HG03108 (cell line): ENCODE results near the gene NLRC5.
A peak's percentile ranks its signal among the peaks of the same experiment; 100 is the strongest.

Experiments used
- ATAC-seq: cut with Tn5 transposase; IDR thresholded peaks from one replicate; pipeline ENCODE4 v1.9.1; 2021; ENCODE audit warnings: moderate library complexity; ENCODE audit not compliant: unreplicated experiment

Gene NLRC5

GRCh38 chr16:57115514-57116182, 126.3 kb downstream of the NLRC5 start:
- ATAC-seq = no peak

GRCh38 chr16:57118461-57119084, 129.2 kb downstream of the NLRC5 start:
- no peak for ATAC-seq

GRCh38 chr16:57123216-57123973, 134.0 kb downstream of the NLRC5 start:
- no peak for ATAC-seq

- ATAC-seq = no peak
Measured at GRCh38 chr16:57123974-57124674, 134.8 kb downstream of the NLRC5 start.

- no peak for ATAC-seq
Measured at GRCh38 chr16:57125376-57125775, 136.0 kb downstream of the NLRC5 start.

- no peak for ATAC-seq
Measured at GRCh38 chr16:57125969-57126368, 136.6 kb downstream of the NLRC5 start.

- no peak for ATAC-seq
Measured at GRCh38 chr16:57126411-57126810, 137.1 kb downstream of the NLRC5 start.

- ATAC-seq = peak; percentile 49
Measured at GRCh38 chr16:57127037-57127763, 137.8 kb downstream of the NLRC5 start.

GRCh38 chr16:57127836-57128235, 138.5 kb downstream of the NLRC5 start:
- ATAC-seq = no peak

- no peak for ATAC-seq
Measured at GRCh38 chr16:57128771-57129389, 139.5 kb downstream of the NLRC5 start.

- no peak for ATAC-seq
Measured at GRCh38 chr16:57130950-57131321, 141.6 kb downstream of the NLRC5 start.

GRCh38 chr16:57131351-57131970, 142.1 kb downstream of the NLRC5 start:
- no peak for ATAC-seq

GRCh38 chr16:57132470-57132869, 143.1 kb downstream of the NLRC5 start:
- ATAC-seq = no peak

- no peak for ATAC-seq
Measured at GRCh38 chr16:57133031-57133430, 143.7 kb downstream of the NLRC5 start.
